Ishikawa (cell line): Measurements from ENCODE around the gene DERA.

Experiments used
- RAD21 ChIP-seq: IDR thresholded peaks from 2 replicates; pipeline ENCODE4 v1.6.1; 2012; ENCODE audit warnings: low read depth
- TAF1 ChIP-seq: IDR thresholded peaks from 2 replicates; pipeline ENCODE4 v1.6.1; 2012; ENCODE audit warnings: low read depth, mild to moderate bottlenecking
- TF ChIP-seq, protein P1 (sequence below): IDR thresholded peaks from 2 replicates; pipeline ENCODE4 v1.6.1; 2012
- TF ChIP-seq, protein P2 (sequence below): IDR thresholded peaks from 2 replicates; pipeline ENCODE4 v1.6.1; 2012

DNA sequence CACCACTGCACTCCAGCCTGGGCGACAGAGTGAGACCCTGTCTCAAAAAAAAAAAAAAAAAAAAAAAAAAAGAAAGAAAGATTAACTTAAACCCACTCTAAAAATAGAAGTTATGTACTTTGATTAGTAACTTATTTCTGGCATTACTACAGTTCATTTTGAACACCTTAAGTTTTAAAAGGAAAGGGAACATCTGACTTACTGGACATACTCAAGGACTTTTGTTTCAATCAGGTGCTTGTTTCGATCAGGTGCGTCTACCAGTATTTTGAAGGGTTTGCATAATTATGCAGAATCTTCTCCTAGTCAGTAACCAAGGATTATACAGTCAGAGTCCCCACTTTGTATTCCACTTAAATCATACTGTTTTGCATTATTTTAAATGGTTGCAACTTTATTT lies 105.6 kb downstream of the DERA start:
- TF ChIP-seq RAD21 (no peak), TAF1 (no peak)
- TF ChIP-seq, protein P1, sequence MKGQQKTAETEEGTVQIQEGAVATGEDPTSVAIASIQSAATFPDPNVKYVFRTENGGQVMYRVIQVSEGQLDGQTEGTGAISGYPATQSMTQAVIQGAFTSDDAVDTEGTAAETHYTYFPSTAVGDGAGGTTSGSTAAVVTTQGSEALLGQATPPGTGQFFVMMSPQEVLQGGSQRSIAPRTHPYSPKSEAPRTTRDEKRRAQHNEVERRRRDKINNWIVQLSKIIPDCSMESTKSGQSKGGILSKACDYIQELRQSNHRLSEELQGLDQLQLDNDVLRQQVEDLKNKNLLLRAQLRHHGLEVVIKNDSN = no peak
- TF ChIP-seq, protein P2, sequence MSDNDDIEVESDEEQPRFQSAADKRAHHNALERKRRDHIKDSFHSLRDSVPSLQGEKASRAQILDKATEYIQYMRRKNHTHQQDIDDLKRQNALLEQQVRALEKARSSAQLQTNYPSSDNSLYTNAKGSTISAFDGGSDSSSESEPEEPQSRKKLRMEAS = no peak
